GM19372 (cell line): Measurements from ENCODE around the gene DNM3.
"Not testable (repeated sequence)": the region's sequence is repeated elsewhere in the genome, so short reads cannot be mapped to it uniquely, and the experiment has no call there.

Experiments used
- ATAC-seq: cut with Tn5 transposase; IDR thresholded peaks from one replicate; pipeline ENCODE4 v1.9.1; 2021; ENCODE audit warnings: mild to moderate bottlenecking, low read depth, moderate library complexity; ENCODE audit not compliant: unreplicated experiment

Gene DNM3

DNA sequence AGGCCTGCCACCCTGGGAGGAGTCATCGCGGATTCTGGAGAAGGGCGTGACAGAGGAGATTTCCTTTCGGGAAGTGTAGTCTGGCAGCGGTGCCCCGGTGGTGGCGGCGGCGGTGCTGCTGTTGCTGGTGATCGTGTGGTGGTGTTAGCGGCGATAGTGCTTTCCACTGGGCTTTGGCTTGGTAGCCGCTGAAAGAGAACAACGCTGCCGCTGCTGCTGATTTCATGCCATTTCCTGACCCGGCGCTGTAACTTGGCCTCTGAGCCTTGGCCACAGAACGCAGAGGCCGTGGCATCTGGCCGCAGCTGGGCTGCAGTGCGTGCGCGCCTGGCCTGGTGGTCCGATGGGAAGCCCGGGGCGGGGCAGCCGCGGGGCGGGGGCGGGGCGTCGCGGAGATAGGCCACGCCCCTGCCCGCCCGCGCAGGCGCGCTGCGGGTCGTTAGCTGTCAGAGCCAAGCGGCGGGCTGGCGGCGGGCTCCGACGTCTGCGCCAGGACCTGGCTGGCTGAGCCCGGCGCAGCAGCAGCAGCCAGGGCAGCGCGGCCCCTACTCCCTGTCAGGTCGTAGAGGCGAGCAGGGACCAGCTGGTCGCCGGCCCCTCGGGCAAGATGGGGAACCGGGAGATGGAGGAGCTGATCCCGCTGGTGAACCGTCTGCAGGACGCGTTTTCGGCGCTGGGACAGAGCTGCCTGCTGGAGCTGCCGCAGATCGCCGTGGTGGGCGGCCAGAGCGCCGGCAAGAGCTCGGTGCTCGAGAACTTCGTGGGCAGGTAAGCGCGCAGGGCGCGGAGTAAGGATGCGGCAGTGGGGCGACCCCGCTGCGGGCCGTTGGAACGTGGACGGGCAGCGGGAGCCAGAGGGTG, at the start of gene DNM3:
DNM3 (plus strand) TSS at position 449 of the 861 bp plus-strand sequence; CDS start at position 608, 159 bp downstream.
- ATAC-seq: peak; percentile 85

DNA sequence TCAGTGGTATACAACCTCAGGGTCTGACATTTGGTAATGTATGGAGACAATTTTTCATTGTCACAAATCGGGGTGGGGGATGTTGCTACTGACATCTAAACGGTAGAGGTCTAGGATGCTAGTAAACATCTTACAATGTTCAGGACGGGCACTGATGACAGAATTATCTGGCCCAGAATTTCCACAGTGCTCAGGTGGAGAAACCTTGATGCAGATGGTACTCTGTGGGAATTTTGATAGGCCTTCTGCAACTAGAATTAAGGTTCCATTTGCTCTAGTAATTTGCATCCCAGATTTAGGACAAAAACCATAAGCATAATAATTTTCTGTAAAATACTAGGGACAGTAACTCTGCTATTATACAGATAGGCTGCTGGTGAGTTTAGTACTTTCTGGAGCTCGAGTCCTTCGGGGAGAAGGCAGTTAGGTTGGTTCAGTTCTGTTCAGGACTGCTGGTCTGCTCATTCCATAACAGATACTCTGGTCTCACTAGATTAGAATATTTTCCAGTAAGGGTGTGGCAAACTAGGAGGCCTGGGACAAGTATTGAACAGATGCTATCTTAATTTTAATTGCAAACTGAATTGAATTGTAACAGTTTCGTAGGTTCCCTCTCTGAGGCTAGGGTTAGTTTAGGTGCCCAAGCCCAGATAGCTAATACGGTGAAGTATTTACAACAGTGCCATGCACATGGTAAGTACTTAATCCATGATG, 48.5 kb upstream of the DNM3 start:
- ATAC-seq: no peak

DNA sequence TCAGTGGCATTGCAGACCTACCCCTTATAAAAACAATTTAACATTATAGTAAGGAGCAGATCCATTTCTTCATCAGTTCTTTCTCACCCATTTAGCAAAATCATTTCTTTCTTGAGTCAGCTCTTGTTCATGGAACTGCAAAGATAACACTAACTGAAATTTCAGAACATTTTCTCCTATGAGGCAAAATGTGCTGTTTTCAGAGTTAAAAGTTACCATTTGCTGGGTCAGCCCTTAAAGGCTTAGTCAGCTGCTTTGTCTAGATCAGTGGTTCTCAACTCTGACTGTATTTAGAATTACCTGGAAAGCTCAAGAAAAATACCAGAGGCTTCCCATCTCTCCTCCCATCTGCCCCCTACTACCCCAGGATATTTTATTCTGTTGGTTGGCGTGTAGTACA, 47.7 kb upstream of the DNM3 start:
- no peak for ATAC-seq

DNA sequence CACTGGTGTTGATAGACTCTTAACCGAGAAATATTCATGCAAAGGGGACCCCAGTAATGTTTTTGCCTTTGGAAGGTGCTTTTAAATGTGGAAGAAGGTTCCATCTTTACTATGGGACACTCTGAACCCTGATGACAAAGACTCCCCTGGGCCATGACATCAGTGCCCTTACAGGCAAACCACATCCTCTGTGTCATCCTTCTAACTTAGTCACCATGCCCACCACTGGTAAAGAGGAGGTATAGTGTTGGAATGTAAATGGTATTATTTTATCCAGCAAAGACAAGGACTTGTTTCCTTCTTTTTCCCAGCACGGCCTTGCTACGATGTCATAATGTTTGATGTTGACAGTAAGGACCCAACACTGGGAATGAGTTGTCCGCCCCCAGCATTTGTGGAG, 47.2 kb upstream of the DNM3 start:
- ATAC-seq: no peak

DNA sequence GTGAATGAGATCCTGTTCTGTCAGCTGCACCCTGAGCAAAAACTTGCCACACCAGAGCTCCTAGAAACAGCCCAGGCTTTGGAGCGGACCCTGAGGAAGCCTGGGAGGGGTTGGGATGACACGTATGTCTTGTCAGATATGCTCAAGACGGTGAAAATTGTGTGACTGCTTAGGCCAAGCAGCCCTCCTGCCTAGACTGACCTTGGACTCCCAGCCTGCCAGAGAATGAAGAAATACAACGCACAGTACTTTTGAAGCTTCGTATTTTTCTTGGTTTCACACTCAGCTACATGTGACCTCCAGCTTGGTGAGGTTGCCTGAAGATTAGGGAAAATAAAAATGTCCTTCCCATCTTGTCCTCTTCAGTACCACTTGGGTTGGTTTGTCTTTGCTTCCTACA, 44.7 kb upstream of the DNM3 start:
- no peak for ATAC-seq

DNA sequence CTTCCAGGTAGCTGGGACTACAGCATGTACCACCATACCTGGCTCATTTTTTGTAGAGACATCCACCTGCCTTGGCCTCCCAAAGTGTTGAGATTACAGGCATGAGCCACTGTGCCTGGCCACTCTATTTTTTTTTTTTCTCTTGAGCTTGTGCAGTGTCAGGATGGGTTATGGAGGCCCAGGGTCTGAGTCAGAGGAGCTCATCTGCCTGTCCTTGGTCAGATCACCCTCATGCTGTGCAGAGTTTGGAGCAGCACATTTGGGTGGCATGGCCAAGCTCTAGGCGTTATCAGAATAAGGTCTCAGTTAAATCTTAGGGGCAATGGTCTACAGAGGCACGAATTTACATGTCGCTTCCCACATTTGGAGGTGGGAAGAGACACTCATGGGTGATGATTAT, 43.0 kb upstream of the DNM3 start:
- ATAC-seq: no peak

DNA sequence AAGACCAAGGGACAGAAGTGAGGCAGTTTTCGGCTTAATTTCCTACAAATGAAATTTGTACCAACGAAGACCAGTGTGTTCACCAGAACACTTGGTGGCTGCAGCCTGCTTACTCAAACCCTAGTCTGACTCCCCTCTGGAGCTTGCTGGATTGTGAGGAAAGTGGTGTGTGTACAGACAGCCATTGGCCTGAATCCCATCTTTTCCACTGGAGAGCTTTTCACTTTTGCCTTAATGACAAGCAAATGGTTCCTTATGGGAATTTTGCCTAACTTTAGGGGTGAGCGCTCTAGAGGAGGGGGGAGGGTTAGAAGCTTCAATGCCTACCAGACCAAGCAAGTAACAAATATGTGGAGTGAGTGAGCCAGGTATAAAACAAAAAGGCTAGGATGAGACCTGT, 42.5 kb upstream of the DNM3 start:
- ATAC-seq: no peak

DNA sequence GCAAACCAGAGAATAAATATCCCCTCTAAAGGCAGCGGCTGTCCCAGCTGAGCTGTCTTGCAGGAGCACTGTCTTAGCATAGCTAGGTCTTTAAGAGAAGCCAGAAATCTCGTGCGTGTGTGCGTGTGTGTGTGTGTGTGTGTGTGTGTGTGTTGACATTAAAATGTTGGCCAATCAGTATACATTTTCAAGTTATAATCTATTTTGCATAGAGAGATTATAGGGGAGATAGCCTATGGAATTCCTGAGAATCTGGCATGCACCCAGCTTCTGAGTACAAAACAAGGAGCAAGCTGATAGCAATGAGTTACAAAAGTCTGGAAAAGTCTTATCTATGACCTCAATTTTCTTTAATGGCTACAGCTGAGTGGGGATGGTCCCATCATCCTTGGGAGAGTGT, 42.1 kb upstream of the DNM3 start:
- ATAC-seq: no peak

DNA sequence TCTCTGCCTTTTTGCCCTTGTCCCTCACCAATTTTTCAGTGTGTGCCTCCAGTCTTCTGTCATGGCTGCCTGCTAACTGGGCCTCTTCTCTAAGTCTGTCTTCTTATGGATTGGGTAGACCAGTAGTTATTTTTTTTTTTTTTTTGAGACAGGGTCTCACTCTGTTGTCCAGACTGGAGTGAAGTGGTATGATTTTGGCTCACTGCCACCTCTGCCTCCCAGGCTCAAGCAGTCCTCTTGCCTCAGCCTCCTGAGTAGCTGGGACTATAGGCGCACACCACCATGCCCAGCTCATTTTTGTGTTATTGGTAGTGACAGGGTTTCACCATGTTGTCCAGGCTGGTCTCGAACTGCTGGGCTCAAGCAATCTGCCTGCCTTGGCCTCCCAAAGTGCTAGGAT, 41.6 kb upstream of the DNM3 start:
- not testable (repeated sequence) for ATAC-seq

DNA sequence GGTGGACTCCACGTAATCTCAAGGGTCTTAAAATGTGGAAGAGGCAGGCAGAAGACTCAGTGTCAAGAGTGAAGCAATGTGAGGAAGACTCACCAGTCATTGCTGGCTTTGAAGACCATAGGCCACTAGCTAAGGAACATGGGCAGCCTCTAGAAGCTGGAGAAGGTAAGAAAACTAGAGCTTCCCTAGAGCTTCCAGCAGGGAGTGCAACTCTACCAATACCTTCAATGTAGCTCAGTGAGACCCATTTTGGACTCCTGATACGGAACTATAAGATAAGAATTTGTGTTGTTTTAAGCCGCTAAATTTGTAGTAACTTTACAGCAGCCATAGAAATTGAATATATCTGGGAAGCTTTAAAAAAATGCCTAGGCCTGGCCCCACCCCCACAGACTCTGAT, 41.0 kb upstream of the DNM3 start:
- no peak for ATAC-seq

DNA sequence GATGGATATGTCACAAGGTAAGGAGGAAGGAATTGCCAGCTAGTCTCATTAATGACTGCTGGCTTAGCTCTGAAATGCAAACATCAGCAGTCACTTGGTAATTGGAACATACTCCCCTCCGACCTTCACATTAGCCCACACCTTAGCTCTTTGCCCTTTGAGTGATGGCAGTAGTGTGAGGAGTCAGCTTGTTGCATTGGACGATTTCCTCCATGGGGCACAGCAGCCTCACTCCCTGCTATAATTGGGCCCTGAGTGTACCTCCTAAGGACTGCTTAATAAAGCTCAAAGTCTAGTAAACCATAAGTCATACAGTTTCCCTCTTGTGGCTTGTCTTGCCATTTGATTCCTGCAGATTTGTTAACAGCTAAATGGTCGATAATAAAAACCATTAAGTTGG, 40.4 kb upstream of the DNM3 start:
- no peak for ATAC-seq

DNA sequence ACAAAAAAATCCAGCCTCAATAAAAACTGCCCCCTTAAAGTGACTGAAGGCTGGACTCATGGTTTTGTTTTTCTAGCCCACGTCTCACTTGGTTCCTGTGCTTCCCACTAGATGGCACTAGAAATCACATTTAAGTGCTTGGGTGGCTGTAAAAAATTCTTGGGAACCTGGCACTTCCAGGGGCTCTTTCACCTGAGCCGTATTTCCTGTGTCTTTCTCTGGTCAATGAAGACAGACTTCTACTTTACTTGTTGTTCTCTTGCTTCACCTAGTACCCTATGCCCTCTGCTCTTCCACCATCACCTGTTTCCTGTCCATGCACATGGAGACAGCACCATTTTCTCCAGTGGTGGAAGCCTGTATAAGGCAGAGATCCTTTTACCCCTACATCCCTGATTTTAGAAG, 39.8 kb upstream of the DNM3 start:
- ATAC-seq: no peak

DNA sequence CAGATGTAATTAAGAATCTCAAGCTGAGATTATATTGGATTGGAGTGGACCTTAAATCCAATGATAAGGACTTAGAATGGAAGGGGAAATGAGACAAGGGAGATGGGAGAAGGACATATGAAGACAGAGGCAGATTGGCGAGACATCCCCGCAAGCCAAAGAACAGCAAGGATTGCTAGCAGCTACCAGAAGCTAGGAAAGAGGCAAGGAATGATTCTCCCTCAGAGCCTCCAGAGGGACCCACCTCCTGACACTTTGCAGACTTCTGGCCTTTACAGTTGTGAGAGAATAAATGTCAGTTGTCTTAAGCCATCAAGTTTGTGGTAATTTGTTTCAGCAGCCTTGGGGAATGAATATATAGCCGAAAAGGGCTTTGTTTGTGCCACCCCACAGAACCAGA, 39.1 kb upstream of the DNM3 start:
- ATAC-seq: no peak

DNA sequence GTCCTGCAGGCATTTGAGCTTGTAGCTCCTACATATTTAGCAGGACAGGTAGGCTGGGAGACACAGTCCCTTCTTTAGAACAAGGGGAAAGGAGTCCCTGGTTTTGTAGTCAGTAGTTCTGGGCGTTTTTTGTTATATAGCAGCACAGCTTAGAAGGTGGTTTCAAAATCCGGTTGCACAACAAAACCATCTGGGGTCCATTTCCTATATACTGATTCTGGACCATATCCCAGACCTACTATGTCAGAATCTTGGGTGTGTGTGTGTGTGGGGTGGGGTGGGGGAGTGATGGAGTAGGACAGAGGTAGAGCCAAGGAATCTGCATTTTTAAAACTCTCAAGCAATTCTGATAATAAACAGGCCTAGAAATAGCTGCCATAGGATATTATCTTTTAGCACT, 38.3 kb upstream of the DNM3 start:
- ATAC-seq: no peak

DNA sequence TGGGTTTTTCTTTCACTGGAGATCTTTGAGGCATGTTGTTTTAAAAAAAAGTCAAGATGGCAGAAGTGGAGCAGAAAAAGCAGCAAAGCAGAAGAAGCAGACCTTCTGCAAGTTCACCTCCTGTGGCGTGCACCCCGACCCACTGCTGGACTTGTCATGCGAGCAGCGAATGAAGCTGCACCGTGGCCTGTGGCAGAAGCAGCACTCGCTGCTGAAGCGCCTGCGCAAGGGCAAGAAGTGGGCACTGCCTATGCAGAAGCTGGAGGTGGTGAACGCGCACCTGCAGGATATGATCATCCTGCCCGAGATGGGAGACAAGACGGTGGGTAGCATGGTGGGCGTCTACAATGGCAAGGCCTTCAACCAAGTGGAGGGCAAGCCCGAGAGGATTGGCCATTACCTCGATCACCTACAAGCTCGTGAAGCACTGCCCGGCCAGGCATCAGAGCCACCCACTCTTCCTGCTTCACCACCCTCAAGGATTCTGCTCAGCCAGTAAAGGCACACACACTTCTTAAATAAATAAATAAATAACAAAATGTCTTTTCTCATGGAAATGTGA, 37.8 kb upstream of the DNM3 start:
- no peak for ATAC-seq

DNA sequence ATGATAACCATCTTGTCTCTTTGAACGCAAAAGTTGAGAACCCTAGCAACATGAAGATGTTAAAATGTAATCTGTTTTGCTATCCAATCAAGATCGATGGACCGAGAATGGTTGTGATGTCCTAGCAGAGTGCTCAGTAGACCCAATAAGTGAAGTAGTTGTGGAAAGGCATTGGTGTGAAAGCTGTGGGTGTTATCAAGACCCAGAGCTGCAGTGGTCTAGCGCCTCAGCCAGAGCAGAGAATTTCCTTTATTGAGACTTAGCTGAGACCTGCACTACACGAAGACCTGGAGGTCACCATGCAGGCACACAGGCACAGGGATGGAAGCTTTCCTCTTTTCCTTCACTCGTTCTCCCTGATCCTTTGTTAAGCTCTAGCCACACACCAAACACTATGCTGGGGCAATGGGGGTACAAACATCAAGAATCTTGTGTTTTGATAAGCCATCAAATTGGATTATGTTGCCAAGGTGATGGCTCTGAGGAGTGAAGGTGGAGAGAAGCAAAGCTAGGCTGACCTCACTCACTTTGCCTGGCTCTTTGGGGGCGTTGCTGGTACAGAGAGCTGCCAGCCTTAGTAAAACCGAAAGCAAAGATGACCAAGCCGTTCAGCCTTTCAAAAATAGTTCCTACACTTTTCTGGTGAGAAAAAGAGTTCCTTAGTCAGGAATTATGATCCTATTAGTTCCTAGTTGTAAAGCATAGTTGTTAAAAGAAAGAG, 35.7 kb upstream of the DNM3 start:
- peak; percentile 71 for ATAC-seq

DNA sequence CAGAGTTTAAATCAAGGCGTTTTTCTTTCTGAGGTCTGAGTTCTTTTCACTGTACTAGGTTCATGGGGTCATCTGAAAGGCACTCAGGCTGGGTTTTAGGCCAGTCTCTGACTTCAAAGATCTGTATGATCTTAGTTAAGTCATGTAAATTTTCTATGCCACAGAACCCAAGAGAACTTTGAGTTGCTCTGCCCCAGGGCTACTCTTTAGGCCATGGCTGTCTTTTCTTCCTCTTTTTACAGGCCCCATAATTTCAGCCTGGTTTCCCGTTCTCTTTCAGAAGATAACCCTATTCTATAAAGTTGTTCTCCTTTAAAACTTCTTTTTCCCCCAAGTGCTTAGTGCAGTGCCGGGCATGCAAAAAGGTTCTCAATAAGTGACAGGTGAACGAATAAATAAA, 33.7 kb upstream of the DNM3 start:
- ATAC-seq: no peak

DNA sequence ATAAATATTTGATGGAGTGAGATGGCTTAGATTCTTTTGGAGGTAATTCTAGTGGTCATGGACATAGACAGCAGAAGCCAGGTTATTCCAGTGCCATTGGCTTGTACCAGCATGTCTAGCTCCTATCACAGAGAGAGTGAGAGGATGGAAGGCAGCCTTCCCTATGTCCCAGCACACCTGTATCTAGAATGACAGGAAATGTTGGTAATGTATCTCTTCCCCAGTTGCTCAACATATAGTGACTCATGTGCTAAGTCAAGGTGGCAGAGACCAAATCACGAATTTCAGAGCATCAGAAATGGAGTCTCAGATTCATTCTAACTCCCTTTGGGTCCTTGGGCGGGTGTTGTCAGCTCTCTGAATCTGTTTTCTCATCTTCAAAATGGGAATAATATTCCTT, 31.5 kb upstream of the DNM3 start:
- no peak for ATAC-seq

DNA sequence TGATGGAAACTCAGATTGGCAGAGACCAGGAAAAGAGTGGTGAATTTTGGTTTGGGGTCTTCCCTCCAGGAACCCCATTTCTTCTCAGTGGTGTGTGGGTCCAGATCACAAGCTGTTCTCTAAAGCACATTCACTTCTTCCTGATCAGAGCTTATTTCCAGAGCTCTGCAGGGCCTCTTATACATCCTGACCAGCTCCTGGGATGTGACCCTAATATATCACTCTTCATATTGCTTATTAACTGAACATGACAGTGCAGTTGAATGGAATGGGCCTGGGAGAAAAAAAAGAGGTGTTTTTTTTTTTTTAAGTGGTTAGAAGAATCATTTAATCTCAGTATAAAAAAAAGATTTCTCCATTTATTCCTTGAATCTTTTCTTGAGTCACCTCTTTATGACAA, 29.6 kb upstream of the DNM3 start:
- ATAC-seq: no peak

DNA sequence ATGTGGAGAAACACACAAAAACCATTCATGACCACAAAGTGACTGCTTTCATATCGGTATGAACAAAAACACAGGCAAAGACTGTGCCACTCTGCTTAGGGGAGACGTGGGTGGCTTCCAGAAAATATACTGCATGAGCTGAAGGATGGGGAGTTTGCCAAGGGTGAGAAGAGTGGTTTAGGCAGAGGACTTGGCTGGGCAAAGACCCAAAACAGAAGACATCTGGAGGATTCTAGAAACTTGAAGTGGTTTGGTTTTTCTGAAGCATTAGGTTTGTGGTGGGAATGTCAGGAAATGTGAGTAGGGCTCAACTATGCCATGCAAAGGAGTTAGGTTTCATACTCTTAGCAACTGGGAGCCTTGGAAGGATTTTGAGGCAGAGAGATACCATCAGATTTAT, 26.6 kb upstream of the DNM3 start:
- no peak for ATAC-seq

DNA sequence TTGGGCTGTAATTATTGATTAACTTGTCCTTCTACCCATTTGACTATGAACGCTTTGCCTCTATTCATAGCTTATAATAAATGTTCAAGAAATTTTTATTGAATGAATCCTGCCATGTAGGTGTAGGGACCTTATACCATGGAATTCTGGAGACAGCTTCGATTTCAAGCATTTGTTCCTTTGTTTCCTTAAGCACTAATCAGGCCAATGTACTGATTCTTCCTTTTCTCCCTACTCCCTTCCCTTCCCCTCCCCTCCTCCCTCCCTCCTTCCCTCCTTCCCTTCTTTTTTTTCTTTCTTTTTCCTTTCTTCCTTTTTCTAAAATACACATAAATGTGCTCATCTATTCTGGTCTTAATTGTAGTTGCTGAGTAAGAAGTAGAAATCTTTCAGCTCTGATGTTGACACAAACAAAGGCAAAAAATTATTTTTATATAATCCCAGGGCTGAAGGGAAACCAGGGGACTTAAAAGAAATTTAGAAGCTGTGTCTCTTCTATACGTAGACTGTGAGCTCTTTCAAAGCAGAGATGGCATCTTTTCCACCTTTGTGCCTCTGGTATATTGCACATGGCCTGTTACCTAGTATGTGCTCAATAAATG, 24.9 kb upstream of the DNM3 start:
- ATAC-seq: no peak
